Renal pelvis (tissue), 4 donors: ENCODE data around the gene SPEG. TPM values are rescaled to one million over a fixed set of nuclear protein-coding genes. Genes with fewer than 3 reads are reported as not detected.

Source experiments
- DNase-seq: peaks from one replicate; pipeline ENCODE4 v3.0.0-alpha.2; 2013
- polyA plus RNA-seq, 3 donors: library from polyadenylated mRNA; unstranded; fragments of 120-200 nt; gene quantifications; one replicate each; pipeline ENCODE4 v1.2.1, GENCODE V29; 2013; ENCODE audit not compliant: insufficient read length in 3 of 3

Gene SPEG
- polyA plus RNA-seq, 3 donors = 13.1 to 16.9 (median 13.5) TPM

GRCh38 chr2:219475697-219476651 lies 41.3 kb downstream of the SPEG start:
- DNase-seq = peak; percentile 65

- DNase-seq = peak; percentile 62
These were observed 42.1 kb downstream of the SPEG start for GRCh38 chr2:219476652-219477151.

DNA sequence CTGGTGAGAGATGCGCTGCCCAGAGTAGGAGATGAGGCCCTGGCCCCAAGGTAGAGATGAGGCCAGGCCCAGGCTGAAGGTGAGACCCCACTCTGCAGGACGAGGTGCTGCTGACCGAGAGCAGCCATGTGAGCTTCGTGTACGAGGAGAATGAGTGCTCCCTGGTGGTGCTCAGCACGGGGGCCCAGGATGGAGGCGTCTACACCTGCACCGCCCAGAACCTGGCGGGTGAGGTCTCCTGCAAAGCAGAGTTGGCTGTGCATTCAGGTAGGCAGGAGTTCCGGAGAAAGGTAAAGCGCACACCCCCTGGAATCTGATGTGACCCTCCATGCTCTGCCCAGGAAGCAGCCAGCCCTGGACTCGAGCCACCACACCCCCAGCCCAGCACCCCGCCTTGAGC lies 42.5 kb downstream of the SPEG start:
- DNase-seq = no peak

- DNase-seq = no peak
These were observed 43.2 kb downstream of the SPEG start for GRCh38 chr2:219477815-219478214.

- DNase-seq = no peak
These were observed 44.3 kb downstream of the SPEG start for GRCh38 chr2:219478916-219479315.

- no peak for DNase-seq
These were observed 45.4 kb downstream of the SPEG start for GRCh38 chr2:219480004-219480403.

GRCh38 chr2:219482674-219483405 lies 48.2 kb downstream of the SPEG start:
- no peak for DNase-seq

DNA sequence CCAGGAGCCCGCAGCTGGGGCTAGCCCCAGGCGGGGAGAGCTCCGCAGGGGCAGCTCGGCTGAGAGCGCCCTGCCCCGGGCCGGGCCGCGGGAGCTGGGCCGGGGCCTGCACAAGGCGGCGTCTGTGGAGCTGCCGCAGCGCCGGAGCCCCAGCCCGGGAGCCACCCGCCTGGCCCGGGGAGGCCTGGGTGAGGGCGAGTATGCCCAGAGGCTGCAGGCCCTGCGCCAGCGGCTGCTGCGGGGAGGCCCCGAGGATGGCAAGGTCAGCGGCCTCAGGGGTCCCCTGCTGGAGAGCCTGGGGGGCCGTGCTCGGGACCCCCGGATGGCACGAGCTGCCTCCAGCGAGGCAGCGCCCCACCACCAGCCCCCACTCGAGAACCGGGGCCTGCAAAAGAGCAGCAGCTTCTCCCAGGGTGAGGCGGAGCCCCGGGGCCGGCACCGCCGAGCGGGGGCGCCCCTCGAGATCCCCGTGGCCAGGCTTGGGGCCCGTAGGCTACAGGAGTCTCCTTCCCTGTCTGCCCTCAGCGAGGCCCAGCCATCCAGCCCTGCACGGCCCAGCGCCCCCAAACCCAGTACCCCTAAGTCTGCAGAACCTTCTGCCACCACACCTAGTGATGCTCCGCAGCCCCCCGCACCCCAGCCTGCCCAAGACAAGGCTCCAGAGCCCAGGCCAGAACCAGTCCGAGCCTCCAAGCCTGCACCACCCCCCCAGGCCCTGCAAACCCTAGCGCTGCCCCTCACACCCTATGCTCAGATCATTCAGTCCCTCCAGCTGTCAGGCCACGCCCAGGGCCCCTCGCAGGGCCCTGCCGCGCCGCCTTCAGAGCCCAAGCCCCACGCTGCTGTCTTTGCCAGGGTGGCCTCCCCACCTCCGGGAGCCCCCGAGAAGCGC lies 49.1 kb downstream of the SPEG start:
- DNase-seq = no peak

GRCh38 chr2:219484343-219485200 lies 49.9 kb downstream of the SPEG start:
- no peak for DNase-seq

GRCh38 chr2:219485201-219485580 lies 50.5 kb downstream of the SPEG start:
- DNase-seq = no peak

GRCh38 chr2:219486380-219486959 lies 51.8 kb downstream of the SPEG start:
- no peak for DNase-seq

- DNase-seq = no peak
These were observed 53.7 kb downstream of the SPEG start for GRCh38 chr2:219488149-219488843.

DNA sequence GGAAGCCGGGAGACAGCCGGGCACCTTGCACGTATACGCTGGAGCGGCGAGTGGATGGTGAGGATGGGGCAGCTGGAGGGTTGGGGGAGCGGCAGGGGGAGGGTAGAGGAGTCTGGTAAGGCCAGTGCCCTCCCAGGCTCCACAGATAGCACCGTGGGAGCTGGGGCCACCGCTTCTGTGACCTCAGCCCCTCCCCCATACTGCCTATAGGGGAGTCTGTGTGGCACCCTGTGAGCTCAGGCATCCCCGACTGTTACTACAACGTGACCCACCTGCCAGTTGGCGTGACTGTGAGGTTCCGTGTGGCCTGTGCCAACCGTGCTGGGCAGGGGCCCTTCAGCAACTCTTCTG lies 54.2 kb downstream of the SPEG start:
- no peak for DNase-seq

- no peak for DNase-seq
These were observed 54.7 kb downstream of the SPEG start for GRCh38 chr2:219489315-219489714.

DNA sequence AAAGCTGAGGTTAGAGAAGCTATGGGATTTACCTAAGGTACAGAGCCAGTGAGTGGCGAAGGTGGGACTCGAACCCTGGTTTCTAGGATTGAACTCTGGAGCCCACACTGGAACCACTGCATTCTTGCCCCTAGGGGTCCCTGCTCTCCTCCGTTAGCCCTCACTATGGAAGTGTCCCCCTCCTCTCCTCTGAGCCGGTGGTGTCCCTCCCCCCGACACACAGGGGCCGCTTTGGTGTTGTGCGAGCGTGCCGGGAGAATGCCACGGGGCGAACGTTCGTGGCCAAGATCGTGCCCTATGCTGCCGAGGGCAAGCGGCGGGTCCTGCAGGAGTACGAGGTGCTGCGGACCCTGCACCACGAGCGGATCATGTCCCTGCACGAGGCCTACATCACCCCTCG lies 55.5 kb downstream of the SPEG start:
- DNase-seq = no peak

- DNase-seq = no peak
These were observed 56.0 kb downstream of the SPEG start for GRCh38 chr2:219490600-219491130.

GRCh38 chr2:219491278-219491963 lies 56.8 kb downstream of the SPEG start:
- no peak for DNase-seq

GRCh38 chr2:219492575-219492974 lies 57.9 kb downstream of the SPEG start:
- DNase-seq = no peak

GRCh38 chr2:219493086-219493485 lies 58.4 kb downstream of the SPEG start:
- DNase-seq = no peak
